Medulla oblongata (tissue), 1 donor: ENCODE measurements around the gene OBSCN.
"Not testable (repeated sequence)": the region's sequence is repeated elsewhere in the genome, so short reads cannot be mapped to it uniquely, and the experiment has no call there.

Experiments
- DNase-seq: peaks from one replicate; pipeline ENCODE4 v3.0.0-alpha.2; 2015; ENCODE audit errors: extremely low spot score

Gene OBSCN

DNA sequence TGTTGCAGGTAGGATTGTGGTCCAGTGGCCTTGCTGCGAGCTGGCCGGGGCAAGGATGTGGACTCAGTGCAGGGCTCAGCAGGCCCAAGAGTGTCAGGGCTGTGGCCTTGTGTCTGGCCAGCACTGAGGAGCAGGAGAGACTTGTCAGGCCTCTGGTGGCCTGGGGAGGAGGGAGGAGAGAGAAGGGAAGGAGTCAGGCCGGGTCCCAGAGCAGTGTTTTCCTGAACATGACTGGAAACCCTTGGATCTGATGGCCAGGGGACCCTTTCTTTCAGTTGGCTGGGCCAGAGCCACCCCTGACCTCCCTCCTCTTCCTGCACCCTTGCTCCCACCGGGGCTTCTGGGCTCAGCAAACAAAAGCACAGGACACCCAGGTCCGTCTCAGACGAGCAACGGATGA, 37.2 kb upstream of the OBSCN start:
- no peak for DNase-seq

DNA sequence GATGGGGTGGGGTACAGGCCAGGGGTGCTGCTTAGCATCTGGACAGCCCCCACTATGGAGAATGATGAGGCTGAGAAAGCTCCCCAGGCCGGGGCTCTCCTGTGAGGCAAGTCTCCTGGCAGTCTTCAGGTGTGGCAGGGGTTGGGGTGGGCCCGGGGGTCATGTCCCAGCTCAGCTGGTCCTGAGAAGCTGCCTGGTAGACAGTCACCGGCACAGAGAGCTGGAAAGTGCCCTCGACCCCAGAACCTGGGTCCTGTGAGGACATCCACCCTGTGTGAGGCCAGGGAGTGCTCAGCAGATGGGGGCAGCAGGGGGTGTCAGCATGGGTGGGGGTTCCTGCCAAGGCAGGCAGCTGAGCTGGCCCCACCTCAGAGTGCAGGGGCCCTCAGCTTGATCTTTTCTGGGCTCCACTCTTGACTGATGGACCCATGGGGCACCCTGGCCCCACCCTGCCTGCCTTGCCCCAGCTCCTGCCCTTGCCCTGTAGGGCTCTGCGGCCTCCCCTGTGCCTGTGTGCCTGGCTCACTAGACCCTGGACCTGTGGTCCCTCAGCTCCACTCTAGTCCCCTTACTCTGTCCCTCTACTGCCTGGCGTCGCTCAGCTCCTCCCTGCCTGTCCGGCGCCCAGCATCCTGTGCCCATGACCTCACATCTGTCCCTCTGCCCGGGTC, 36.5 kb upstream of the OBSCN start:
- DNase-seq = no peak

DNA sequence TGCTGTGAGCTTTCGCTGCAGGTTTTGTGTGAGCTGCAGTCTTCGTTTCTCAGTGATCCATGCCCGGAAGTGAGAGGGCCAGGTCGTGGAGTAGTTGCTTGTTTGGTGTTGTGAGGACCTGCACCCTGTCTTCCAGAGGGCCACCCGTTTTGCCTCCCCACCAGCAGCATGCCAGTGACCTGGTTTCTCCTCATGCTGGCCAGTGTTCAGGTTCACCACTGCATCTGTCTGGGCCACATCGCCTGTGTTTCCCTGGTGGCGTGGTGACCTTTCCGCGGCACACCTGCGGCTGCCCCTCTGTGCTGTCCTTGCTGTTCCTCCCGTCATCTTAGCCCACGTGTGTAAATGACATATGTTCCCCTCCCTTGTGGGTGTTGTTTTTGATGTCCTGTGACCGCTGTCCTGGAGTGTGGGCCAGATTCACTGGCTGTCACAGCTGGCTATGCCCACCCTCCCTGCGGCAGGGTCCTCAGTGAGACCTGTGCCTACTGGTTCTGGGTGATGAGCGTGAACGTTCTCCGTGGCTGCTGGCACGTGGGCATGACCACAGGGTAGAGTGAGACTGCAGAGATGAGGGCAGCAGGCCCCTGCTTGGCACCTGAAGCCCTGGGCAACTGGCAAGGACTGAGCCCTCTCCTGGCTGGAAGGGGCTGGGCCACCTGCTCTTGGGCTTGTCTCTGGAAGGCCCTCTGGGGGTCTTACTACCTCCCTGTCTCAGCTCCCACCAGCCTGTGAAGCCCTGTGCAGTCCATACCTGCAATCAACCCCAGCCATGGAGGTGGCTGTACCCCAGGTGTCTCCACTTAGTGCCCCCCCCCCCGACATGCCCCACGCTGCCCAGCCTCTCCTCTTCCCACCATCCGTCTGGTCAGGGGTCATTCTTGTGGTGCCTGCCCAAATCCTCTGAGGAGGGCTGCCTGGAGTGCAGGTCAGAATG, 35.0 kb upstream of the OBSCN start:
- no peak for DNase-seq

DNA sequence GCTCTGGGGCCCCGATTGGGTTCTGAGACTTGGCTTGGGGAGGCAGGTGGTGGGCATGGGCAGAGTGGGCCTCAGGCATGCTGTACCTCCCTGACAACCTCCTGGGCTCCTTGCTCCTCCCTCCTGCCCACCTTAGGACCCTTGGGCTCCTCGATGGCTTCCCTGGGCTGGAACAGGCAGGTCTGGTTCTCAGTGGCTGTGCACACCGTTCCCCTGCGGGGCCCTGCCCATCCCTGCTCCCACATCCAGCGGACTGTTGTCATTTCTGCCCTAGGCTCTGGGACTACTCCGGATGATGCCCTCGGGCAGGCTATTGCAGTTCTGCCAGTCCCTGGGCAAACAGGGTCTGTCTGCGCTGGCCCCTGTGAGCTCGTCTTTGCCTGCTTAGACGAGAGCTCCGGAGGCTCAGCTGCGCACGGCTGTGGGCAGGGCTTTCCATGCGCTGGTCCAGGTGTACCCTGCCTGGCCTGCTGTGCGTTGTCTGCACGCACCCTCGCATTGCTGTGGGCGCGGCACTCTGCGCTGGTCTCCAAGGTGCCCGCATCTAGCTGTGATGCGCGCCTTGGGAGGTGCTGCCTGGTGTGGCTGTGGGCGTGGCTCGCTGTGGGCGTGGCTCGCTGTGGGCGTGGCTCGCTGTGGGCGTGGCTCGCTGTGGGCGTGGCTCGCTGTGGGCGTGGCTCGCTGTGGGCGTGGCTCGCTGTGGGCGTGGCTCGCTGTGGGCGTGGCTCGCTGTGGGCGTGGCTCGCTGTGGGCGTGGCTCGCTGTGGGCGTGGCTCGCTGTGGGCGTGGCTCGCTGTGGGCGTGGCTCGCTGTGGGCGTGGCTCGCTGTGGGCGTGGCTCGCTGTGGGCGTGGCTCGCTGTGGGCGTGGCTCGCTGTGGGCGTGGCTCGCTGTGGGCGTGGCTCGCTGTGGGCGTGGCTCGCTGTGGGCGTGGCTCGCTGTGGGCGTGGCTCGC, 34.0 kb upstream of the OBSCN start:
- not testable (repeated sequence) for DNase-seq

DNA sequence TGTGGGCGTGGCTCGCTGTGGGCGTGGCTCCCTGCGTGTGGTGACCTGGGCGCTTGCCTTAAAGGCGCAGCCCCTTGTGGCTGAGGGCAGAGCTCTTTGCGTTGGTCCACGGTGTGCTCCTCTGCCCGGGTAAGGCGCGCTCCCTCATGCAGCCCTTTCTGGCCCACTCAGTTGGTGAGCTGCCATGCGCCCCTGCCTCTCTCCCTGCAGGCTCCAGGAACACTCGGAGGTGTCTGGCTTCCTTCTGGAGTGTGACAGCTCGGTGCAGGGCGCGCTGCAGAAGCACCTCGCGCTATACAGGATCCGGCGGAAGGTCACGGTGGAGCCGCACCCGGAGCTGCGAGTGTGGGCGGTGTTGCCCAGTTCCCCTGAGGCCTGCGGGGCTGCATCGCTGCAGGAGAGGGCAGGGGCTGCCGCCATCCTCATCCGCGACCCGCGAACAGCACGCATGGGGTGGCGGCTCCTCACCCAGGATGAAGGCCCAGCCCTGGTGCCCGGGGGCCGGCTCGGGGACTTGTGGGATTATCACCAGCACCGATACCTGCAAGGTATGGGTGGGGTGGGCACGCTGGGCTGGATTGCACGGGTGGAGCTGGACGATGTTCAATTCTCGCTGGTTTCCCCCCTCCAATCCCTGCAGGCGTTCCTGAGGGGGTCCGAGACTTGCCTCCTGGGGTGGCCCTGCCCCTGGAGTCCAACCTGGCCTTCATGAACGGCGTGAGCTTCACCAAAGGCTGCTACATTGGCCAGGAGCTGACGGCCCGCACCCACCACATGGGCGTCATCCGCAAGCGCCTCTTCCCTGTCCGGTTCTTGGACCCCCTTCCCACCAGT, 33.1 kb upstream of the OBSCN start:
- DNase-seq = no peak

DNA sequence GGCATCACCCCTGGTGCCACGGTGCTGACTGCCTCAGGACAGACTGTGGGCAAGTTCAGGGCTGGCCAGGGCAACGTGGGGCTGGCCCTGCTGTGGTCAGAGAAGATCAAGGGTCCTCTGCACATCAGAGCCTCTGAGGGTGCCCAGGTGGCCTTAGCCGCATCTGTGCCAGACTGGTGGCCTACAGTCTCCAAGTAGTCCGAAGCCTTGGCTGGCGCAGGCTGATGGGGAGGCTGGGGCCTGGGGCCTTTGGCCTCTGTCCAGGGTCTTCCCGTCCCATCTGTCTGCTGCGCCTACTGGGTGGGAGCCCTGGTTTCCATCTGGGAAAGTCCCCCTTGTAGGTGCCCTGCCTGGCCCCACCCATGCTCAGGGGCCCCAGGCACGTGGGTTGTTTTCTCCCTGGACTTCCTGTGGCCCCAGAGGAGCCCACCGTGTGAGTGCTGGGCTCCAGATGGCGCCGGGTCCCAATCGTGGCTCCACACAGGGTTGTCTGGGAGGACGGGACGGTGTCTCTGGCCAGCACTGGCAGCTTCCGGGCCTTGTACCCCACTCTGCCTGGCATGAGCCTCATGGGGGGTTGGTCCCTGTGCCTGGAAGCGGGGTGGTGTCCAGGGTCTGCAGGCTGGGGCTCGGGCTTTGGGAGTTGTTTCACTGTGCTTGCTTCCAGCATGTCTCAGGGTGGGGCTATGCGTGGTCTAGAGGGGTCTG, 32.4 kb upstream of the OBSCN start:
- DNase-seq = no peak

DNA sequence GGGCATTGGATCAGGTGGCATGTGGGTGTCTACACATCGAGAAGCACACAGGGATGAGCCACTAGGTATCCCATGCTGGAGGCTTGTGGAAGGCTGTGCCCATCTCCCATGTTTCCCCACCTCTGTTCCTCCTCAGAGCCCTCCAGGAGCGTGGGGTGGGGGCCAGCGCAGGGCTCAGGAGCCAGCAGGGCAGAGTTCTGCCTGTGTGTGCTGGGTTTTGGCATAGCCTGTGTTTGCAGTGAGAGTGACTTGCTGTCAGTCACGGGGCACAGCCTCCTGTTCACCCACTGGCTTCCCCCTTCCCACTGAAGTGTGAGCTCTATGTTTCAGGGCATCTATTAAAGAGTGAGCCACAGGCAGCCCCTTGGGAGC, 31.8 kb upstream of the OBSCN start:
- DNase-seq = no peak

DNA sequence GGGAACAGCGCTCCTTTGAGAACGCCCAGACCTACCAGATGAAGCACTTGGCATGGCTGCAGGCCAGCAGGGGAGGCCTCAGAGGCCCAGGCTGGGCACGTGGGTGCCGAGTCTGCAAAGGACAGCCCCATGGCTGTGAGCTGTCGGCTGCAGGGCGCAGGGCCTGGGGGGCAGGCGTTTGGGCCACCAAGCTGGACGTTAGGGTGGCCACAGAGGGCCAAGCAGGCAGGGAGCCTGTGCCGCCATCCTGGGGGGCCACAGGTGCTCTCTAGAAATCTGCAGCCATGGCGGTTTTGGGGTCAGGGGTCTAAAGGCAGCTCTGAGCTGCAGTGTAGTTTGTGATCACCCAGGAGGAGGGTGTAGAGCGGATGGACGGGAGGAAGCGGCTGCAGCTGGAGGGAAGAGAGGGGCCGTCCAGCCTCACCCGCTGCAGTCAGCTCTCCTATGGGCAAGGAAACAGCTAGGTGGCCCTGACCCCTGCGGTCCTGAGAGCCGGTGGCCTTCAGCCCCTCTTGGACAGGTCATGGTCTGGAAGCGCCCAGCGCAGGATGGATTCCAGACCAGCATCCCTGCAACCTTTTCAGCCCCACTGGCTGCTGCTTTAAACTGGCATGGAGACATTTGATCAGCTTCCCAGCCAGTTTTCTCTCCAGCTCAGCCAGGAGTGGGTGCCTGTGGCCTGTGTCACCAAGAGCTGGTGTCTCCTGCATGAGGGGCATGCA, 31.2 kb upstream of the OBSCN start:
- no peak for DNase-seq

DNA sequence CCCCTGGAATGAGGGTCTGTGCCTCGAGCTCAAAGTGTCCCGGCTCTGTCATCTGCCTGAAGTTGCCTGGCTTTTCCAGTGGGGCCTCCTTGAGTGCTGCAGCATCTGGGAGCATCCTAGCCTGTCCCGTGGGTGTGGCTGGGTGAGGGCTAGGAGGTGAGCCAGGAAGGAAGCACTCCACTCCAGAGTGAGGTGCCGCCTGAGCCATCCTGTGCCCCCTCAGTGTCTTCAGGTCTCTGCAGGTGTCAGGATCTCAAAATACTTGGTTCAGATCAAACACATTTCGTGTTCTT, 30.7 kb upstream of the OBSCN start:
- no peak for DNase-seq

DNA sequence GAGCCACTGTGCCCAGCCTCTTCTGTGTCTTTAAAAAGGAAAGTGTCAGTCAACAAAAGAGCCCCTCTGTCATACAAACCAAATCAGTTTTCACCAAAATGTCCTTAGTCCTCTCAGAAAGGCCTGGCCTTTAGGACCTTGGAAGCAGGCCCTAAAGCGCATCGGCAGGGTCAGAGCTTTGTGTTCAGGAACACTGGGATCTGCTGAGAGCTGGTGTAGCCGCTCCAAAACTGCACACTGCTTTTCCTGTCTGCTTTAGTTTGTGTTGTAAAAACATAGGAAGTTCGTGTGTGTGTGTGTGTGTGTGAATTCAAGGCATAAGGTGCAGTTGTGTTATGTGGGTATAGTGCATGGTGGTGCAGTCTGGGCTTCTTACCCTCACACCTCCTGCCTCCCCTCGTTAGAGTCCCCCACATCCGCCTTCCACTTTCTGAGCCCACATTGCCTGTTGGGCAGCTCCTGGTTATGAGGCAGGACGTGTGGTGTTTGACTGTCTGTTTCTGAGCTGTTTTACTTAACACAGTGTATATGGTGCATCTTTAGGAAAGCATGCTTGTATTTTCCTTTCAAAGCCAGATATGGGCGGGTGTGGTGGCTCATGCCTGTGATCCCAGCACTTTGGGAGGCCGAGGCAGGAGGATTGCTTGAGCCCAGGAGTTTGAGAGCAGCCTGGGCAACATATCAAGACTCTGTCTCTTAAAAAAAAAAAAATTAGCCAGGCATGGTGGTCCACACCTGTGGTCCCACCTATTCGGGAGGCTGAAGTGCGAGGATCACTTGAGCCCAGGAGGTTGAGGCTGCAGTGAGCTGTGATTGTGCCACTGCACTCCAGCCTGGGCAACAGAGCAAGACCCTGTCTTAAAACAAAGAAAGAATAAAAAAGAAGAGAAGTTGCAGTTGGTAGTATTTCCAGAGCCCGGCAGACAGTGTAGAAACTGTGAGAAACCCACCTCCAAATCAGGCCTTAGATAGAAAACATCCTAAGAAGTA, 29.8 kb upstream of the OBSCN start:
- no peak for DNase-seq

DNA sequence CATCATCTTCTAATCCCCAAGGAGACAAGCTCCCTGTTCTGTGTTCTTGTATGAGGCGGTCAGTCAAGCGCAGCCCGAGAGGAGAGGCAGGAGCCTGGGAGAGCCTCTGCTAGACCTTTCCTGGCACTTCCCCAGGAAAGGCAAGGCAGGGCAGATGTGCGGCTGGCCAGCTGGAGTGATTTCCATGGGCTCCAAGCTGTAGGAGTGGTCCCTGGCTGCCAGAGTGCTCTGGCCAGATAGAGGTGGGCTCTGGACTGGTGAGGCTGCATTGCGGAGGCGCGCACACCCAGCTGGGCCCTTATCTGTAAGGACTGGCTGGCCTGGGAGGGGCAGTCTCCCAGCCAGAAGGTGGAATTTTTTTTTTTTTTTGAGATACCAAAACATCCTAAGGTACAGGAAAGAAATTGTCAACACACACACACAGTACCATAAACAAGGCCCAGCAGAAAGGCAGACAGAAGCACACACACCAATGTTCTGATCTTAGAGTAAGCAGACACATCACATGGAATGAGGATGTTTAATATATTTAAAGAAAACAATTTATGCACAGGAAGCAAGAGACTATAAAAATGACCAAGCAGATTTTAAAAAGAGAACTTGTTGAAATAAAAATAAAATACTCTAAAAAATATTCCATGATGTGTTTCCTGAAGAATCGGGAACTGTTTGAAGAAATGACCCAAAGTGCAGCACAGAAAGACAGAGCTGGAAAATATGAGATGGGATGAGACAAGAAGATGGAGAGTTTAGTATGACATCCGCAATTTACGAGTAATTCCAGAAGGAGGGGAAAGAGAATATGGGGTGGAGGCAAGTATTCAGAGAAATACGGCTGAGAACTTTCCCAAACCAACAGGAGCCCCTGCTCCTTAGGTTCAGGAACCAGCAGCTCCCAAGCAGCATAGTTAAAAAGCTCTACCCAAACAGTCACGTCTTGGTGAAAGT, 28.8 kb upstream of the OBSCN start:
- DNase-seq = no peak

DNA sequence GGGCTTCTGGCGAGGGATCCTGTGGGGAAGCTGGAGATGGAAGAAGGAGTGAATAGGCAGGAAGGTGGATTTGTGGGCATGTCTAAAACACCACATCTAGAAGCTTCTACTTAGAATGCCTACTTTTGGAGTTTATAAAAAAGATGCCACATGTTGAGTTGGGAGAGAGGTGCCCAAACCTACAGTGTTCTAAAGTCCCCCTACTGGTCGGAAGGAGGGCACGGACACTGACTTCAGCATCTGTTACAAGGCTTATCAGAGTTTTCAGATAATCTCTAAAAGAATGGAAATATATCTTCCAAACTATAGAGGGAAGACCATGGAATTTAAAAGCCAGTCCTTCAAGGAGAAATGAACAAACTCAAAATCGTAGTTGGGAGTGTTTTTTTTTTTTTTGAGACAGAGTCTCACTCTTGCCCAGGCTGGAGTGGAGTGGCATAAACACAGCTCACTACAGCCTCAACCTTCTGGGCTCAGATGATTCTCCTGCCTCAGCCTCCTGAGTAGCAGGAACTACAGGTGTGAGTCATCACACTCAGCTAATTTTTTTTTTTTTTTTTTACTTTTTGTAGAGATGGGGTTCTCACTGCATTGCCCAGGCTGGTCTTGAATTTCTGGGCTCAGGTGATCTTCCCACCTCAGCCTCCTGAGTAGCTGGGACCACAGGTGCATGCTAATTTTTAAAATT, 27.4 kb upstream of the OBSCN start:
- DNase-seq = no peak

DNA sequence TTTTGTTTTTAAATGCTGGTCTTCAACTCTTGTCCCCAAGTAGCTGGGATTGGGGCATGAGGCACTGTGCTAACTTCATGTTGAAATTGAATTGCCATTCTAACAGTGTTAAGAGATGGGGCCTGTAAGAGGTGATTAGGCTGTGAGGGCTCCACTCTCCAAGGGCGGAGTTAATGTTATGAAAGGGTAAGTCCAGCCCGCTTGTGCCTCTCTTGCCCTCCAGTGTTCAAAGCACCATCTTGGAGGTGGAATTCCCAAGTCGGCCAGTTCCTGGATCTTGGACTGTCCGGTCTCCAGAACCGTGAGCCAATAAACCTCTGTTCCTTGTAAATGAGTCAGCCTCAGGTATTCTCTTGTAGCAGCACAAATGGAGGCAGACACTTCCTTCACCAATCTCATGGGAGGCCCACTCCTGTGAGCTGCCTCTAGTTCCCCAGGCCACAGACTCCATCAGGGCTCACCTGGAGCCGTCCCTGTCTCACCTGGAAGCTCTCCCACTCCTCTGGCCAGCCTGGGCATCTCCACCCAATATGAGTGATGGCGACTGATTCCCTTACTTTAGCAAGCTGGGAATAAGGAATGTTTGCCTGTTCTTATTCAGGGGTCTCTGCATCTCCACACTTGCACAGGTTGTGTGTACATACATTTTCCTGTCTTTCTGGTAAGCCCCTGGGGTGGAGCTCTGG, 26.7 kb upstream of the OBSCN start:
- DNase-seq = no peak

DNA sequence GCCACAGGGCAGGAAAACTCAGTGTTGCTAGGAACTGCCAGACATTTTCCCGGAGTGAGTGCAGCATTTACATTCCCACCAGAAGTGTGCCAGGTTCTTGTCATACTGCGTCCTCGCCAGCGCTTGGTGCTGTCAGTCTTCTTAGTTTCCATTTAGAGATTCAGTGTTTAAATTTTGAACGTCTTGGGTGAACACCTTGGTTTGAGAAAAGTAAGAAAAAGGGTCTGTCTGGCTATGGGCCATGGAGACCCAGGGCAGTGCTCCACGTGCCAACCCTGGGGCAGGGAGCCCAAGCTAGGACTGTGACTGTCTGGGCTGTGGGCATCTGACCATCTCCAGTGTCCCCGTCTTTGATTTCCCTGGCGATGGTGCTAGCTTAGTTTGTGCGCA, 26.2 kb upstream of the OBSCN start:
- no peak for DNase-seq

DNA sequence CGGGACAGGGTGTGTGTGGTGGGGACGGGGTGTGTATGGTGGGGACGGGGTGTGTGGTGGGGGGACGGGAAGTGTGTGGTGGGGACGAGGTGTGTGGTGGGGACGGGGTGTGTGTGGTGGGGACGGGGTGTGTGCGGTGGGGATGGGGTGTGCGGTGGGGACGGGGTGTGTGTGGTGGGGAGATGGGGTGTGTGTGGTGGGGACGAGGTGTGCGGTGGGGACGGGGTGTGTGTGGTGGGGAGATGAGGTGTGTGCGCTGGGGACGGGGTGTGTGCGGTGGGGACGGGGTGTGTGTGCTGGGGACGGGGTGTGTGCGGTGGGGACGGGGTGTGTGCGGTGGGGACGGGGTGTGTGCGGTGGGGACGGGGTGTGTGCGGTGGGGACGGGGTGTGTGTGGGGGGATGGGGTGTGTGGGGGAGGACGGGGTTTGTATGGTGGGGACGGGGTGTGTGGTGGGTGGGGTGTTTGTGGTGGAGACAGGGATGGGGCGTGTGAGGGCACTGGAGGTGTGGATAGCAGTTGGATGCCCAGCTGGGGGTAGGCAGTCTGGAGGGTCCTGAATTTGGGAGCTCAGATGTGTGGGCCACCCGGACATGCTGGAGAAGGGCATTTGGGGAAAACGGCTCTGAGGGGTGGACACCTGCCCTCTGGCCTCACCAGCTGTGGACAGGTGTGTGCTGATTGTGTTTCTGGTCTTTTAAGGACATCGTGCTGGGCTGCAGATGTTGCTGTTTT, 25.4 kb upstream of the OBSCN start:
- no peak for DNase-seq

DNA sequence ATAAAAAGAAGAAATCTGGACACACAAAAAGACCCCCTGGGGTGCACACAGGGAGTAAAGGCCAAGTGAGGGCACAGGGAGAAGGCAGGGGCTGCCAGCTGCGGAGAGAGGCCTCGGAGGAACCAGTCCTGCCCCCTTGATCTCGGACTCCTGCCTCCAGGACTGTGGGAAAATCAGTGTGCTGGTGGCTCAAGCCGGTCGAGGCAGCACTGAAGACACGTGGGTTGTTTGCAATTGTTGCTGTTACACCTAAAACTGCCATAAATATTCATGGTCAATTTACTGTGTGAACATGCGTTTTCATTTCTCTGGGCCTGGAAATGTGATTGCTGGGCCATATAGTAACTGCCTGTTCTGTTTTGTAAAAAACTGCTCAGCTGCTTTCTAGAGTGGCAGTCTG, 23.7 kb upstream of the OBSCN start:
- DNase-seq = no peak
